IMR-90 (cell line): Measurements from ENCODE around the gene SSBP3. TPM values are rescaled to one million over a fixed set of nuclear protein-coding genes. Genes with fewer than 3 reads are reported as not detected.
A peak's percentile ranks its signal among the peaks of the same experiment; 100 is the strongest.

Experiments
- ATAC-seq: fragments of 200-7000 bp; cut with Tn5 transposase; 2 replicates; pipeline ENCODE4 v1.9.1; 2020; ENCODE audit warnings: low read depth, mild to moderate bottlenecking, moderate library complexity
- BruUV-seq: library from RNA; stranded (reverse); fragments of 400-500 nt; replicated peaks from 2 replicates; lab custom pipeline; 2021; lab: Mats Ljungman, UMichigan
- CTCF ChIA-PET: fragments of 300-600 bp; formaldehyde crosslinking; extraction: SDS; loops from one replicate; lab custom pipeline; 2021; ENCODE audit warnings: antibody characterized with exemption; lab: Yijun Ruan, JAX
- POLR2A ChIA-PET: fragments of 300-600 bp; sonication (Branson Sonifier 250); formaldehyde crosslinking; loops from one replicate; lab custom pipeline; 2022; ENCODE audit warnings: antibody characterized with exemption; ENCODE audit not compliant: unreplicated experiment; lab: Charles Lee
- DNase-seq: peaks from one replicate; pipeline ENCODE4 v3.0.0; 2013
- H2AFZ ChIP-seq: replicated peaks from 2 replicates; pipeline ENCODE3; 2013; ENCODE audit warnings: low read length, mild to moderate bottlenecking; ENCODE audit not compliant: poor library complexity
- H2AK5ac ChIP-seq: 2 replicates; pipeline ENCODE4 v1.6.1; 2013; ENCODE audit warnings: low read depth, low read length, inconsistent platforms
- H2AK9ac ChIP-seq: replicated peaks from 2 replicates; pipeline ENCODE3; 2013; ENCODE audit warnings: mild to moderate bottlenecking, low read depth, low read length, moderate library complexity; ENCODE audit not compliant: poor library complexity
- H2BK120ac ChIP-seq: 2 replicates; pipeline ENCODE4 v1.6.1; 2013; ENCODE audit warnings: low read depth, low read length, inconsistent platforms
- H2BK15ac ChIP-seq: 3 replicates; pipeline ENCODE4 v1.6.1; 2013; ENCODE audit warnings: low read depth, low read length, inconsistent platforms
- H2BK20ac ChIP-seq: 2 replicates; pipeline ENCODE4 v1.6.1; 2013; ENCODE audit warnings: low read depth, mild to moderate bottlenecking, inconsistent platforms, low read length, moderate library complexity
- H2BK5ac ChIP-seq: 2 replicates; pipeline ENCODE4 v1.6.1; 2013; ENCODE audit warnings: mild to moderate bottlenecking, low read depth, low read length, inconsistent platforms; ENCODE audit not compliant: poor library complexity, severe bottlenecking
- H3K14ac ChIP-seq: replicated peaks from 2 replicates; pipeline ENCODE4 v1.6.1; 2013; ENCODE audit warnings: low read depth, low read length, inconsistent platforms
- H3K18ac ChIP-seq: 2 replicates; pipeline ENCODE4 v1.6.1; 2013; ENCODE audit warnings: low read depth, low read length, control low read depth
- H3K23ac ChIP-seq: 2 replicates; pipeline ENCODE4 v1.6.1; 2013; ENCODE audit warnings: low read depth, low read length, inconsistent platforms
- H3K27ac ChIP-seq: 2 replicates; pipeline ENCODE4 v1.5.1; 2013; ENCODE audit warnings: mild to moderate bottlenecking, control low read depth, low read length; ENCODE audit not compliant: insufficient read depth
- H3K27me3 ChIP-seq: 2 replicates; pipeline ENCODE4 v1.6.1; 2013; ENCODE audit warnings: low read length; ENCODE audit not compliant: control insufficient read depth, insufficient read depth
- H3K36me3 ChIP-seq: 2 replicates; pipeline ENCODE4 v1.6.1; 2013; ENCODE audit warnings: low read length, mixed read lengths; ENCODE audit not compliant: control insufficient read depth, insufficient read depth
- H3K4ac ChIP-seq: 2 replicates; pipeline ENCODE4 v1.6.1; 2013; ENCODE audit warnings: low read depth, low read length, inconsistent platforms
- H3K4me1 ChIP-seq: 2 replicates; pipeline ENCODE4 v1.6.1; 2013; ENCODE audit warnings: low read length, mixed read lengths; ENCODE audit not compliant: control insufficient read depth, insufficient read depth
- H3K4me2 ChIP-seq: 2 replicates; pipeline ENCODE4 v1.6.1; 2013; ENCODE audit warnings: low read depth, mild to moderate bottlenecking, control low read depth, low read length, moderate library complexity
- H3K4me3 ChIP-seq: 2 replicates; pipeline ENCODE4 v1.5.1; 2013; ENCODE audit warnings: low read depth, mild to moderate bottlenecking, control low read depth, low read length, moderate library complexity; ENCODE audit not compliant: insufficient read depth
- H3K56ac ChIP-seq: 2 replicates; pipeline ENCODE4 v1.6.1; 2013; ENCODE audit warnings: low read length, inconsistent platforms; ENCODE audit not compliant: insufficient read depth; ENCODE audit errors: extremely low read depth
- H3K79me1 ChIP-seq, 2 experiments: 2 replicates each; pipeline ENCODE4 v1.6.1; 2013; ENCODE audit warnings: low read length in 2 of 2, inconsistent platforms in 1 of 2, low read depth in 1 of 2
- H3K9ac ChIP-seq: 2 replicates; pipeline ENCODE4 v1.6.1; 2013; ENCODE audit warnings: low read depth, low read length, control low read depth
- H3K9me1 ChIP-seq: 2 replicates; pipeline ENCODE4 v1.6.1; 2013; ENCODE audit warnings: low read length, inconsistent platforms; ENCODE audit not compliant: insufficient read depth
- H3K9me3 ChIP-seq: 2 replicates; pipeline ENCODE4 v1.6.1; 2013; ENCODE audit warnings: low read length; ENCODE audit not compliant: control insufficient read depth, insufficient read depth
- H4K20me1 ChIP-seq: 2 replicates; pipeline ENCODE4 v1.6.1; 2013; ENCODE audit warnings: low read length, inconsistent platforms; ENCODE audit not compliant: insufficient read depth
- H4K5ac ChIP-seq: 2 replicates; pipeline ENCODE4 v1.6.1; 2013; ENCODE audit warnings: mild to moderate bottlenecking, low read depth, low read length, control low read depth
- H4K8ac ChIP-seq, 2 experiments: 2 replicates each; pipeline ENCODE4 v1.6.1; 2013; ENCODE audit warnings: low read depth in 2 of 2, low read length in 2 of 2, control low read depth in 1 of 2, inconsistent platforms in 1 of 2
- H4K91ac ChIP-seq: 2 replicates; pipeline ENCODE4 v1.6.1; 2013; ENCODE audit warnings: low read depth, low read length, inconsistent platforms; ENCODE audit not compliant: insufficient read depth
- FOS ChIP-seq: fragments of 150-350 bp; IDR thresholded peaks from 2 replicates; pipeline ENCODE4 v1.6.1; 2016; ENCODE audit warnings: low read depth, low read length
- MXI1 ChIP-seq: IDR thresholded peaks from 2 replicates; pipeline ENCODE4 v1.6.1; 2012; ENCODE audit warnings: low read depth, mild to moderate bottlenecking, low read length, moderate library complexity, borderline replicate concordance
- RCOR1 ChIP-seq: IDR thresholded peaks from 2 replicates; pipeline ENCODE4 v1.6.1; 2012; ENCODE audit warnings: mild to moderate bottlenecking, low read length, improper control_type of control experiment; ENCODE audit not compliant: insufficient replicate concordance
- WGBS, 2 experiments: methylation state at CpG; one replicate each; pipeline versions ENCODE4 v1.1.5 to v1.1.7; 2013; ENCODE audit warnings: missing lambda C conversion rate in 2 of 2; ENCODE audit not compliant: insufficient read length in 1 of 2; ENCODE audit errors: extremely low coverage in 2 of 2; 5-methylcytosine and 5-hydroxymethylcytosine counted together
- dilution Hi-C: fragments of 300-500 bp; cut with HindIII; formaldehyde crosslinking; loops from one replicate; pipeline ENCODE4 v1.14.3; 2018; ENCODE audit warnings: low sequenced_read_pairs; ENCODE audit not compliant: unreplicated experiment
- in situ Hi-C: fragments of 300-500 bp; cut with MboI; formaldehyde crosslinking; loops from 3 replicates; pipeline ENCODE4 v1.14.3; 2019; ENCODE audit warnings: low sequenced_read_pairs, inconsistent platforms, mixed read lengths
- intact Hi-C: fragments of 100-400 bp; cut with micrococcal nuclease; formaldehyde crosslinking; loops from 2 replicates; pipeline ENCODE4 v1.10.0; 2022
- polyA plus RNA-seq, 3 experiments: library from polyadenylated mRNA; depleted of rRNA; stranded (reverse); fragments of >200 nt; gene quantifications; 2 replicates each; pipeline ENCODE4 v1.2.3, GENCODE V29; 2012; ENCODE audit warnings: low replicate concordance in 1 of 3
- total RNA-seq: library from RNA; depleted of rRNA; stranded (reverse); fragments of >200 nt; gene quantifications from 2 replicates; pipeline ENCODE4 v1.2.3, GENCODE V29; 2012

The SSBP3 gene
- total and polyA plus RNA-seq, 2 of the 4 experiments (the other 2 are of a cell fraction): 10.9 to 39.6 TPM

- peak overlapping the region; percentile 15; the same call in 1 of the 2 replicates for H2BK20ac ChIP-seq
- peak overlapping the region; percentile 52; the same call in 1 of the 2 replicates for H3K27ac ChIP-seq
- H3K79me1 ChIP-seq: peaks cover 76 to 93% of the 10 kb centered on the region in 2 experiments
- H2BK15ac ChIP-seq: no peak overlapping the region; the same call in 2 of the 3 replicates
- H3K56ac ChIP-seq: no peak overlapping the region
- H2AK9ac ChIP-seq: no peak overlapping the region
- H2AFZ ChIP-seq: no peak overlapping the region
- peak overlapping the region; percentile 76 for H4K91ac ChIP-seq
- in situ Hi-C loops: no loop called here
- DNase-seq (peak; percentile 65), ATAC-seq (peak; percentile 76)
- no peaks in the 10 kb centered on the region for H3K9me3 ChIP-seq
- no TSS peak for BruUV-seq
- TF ChIP-seq RCOR1: no peak
- no peak for TF ChIP-seq MXI1
- TF ChIP-seq FOS: no peak
- peaks cover 42% of the 10 kb centered on the region for H3K9me1 ChIP-seq
- peaks cover 31% of the 10 kb centered on the region for H4K20me1 ChIP-seq
- no peak overlapping the region for H3K9ac ChIP-seq
- H4K8ac ChIP-seq: peak overlapping the region in 1 of 2 experiments; percentile 26; a peak in 1 of 4 replicates
- H3K18ac ChIP-seq: peak overlapping the region; percentile 40
- H3K23ac ChIP-seq: no peak overlapping the region
- intact Hi-C loops: loop anchor here (1.0 kb wide), 1 partner anchor 31 kb away; no protein-coding TSS in a partner anchor
- peak overlapping the region; percentile 85; the same call in 1 of the 2 replicates for H2BK120ac ChIP-seq
- no peaks in the 10 kb centered on the region for H3K27me3 ChIP-seq
- WGBS, 2 experiments: no CpG with 5 or more reads among the region's 2 CpGs
- peaks cover 17% of the 10 kb centered on the region for H3K4me1 ChIP-seq
- no peak overlapping the region for H3K4me2 ChIP-seq
- H3K36me3 ChIP-seq: peaks cover 8% of the 10 kb centered on the region
- H2AK5ac ChIP-seq: peak overlapping the region; percentile 71
- H2BK5ac ChIP-seq: peak overlapping the region; percentile 54
- ChIA-PET POLR2A (no interaction called here), CTCF (no interaction called here)
- dilution Hi-C loops: no loop called here
- H3K14ac ChIP-seq: peak overlapping the region; percentile 64
- H4K5ac ChIP-seq: 0 out of 2 replicates have a peak overlapping the region, but pooled peaks have one; percentile 31
- H3K4ac ChIP-seq: peak overlapping the region; percentile 51
- no peak overlapping the region for H3K4me3 ChIP-seq
Measured at GRCh38 chr1:54367613-54368012, 38.6 kb downstream of the SSBP3 start.
